ENCODE results near the gene ITGA1.
"Not testable (repeated sequence)": the region's sequence is repeated elsewhere in the genome, so short reads cannot be mapped to it uniquely, and the experiment has no call there.

Gene ITGA1

DNA sequence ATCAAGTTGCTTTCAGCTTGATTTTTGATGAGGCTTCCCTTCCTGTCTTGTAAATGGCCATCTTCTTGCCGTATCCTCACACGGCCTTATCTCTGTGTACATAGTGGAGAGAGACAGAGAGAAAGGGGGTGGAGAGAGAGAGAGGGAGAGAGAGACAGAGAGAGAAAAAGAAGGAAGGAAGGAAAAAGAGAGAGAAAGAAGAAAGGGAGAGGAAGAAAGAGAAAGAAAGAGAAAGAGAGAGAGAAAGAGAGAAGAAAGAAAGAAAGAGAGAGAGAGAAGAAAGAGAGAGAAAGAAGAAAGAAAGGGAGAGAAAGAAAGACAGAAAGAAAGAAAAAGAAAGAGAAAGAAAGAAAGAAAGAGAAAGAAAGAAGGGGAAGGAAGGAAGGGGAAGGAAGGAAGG lies 46.6 kb downstream of the ITGA1 start:
- no peak for DNase-seq

DNA sequence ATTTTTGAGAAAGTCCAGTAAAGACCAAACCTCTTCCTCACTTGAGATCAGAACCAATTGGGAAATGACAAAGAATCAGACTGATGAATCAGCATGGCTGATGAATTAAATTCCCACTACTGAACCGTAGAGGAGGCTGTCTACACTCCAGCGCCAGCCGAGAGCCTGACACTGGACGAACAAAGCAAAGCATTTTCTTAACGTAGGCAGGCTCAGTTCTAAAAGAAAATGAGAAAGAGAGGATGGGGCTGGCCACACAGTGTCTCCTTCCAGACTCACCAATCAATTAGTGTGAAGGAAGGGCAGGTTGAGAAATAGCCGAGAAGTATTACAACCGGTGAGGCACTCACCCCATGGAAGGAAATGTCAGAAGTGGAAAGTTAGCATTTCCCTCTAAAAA lies 49.4 kb downstream of the ITGA1 start:
- no peak for DNase-seq

DNA sequence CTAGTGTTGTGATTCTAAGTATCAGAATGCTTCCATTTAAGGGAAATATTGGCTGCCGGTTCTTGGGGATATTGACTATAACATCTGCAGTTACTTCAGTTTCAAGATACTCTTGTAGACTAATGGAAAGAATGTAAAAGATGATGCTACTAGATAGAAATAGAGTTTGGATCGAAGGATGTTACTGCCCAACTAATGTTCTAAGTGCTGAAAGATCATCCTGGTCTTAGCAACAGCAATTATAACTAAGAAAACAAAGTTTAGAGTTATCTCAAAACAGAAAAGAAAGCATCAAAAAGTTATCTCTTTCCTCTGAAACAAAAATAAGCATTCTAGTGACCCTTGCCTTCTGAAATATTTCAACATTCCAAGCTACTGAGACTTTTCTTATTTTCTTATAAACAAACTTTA lies 49.9 kb downstream of the ITGA1 start:
- DNase-seq, result no peak

DNA sequence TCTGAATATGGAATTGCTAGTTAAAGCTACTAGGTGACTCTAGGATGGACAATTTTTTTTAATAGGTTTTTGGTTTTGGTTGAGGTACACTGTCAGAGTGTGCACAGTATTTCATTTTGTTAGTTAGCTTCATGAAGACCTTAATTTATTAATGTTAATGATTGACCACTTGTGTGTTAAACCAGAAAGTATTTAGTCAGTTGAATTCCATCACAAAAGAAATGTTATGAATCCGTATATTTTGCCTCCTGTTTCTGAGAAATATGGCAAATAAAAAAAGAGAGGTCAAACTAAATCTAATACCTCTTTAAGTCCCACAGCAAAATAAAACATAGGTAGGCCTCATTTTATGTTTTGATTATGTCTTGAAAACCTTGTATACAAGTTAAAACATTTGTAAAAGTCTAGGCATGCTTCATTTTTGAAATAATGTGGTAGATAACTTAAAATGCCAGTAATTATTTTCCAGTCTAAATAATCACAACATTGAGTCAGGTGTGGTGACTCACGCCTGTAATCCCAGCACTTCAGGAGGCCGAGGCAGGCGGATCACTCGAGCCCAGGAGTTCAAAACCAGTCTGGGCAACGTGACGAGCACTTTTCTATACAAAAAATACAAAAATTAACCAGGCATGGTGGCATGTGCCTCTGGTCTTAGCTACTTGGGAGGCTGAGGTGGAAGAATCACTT lies 50.8 kb downstream of the ITGA1 start:
- DNase-seq, result no peak

DNA sequence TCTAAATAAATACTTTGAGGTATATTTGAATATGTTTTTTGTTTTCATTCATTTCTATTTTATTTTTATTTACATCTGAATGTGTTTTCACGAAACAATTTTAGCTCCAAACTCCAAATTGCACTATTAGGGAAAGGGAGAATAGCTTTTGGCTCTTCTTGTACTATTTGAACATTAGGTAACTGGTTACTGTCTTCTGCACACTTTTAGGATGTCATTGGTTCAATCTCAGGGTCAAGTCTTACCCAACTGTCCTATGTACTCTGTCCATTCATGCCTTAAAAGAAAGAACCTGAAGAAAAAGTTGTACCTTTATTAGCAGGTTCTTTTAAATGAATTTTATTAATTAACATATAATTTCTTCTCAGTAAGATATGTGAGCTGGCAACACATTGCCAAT lies 51.6 kb downstream of the ITGA1 start:
- DNase-seq, result no peak

DNA sequence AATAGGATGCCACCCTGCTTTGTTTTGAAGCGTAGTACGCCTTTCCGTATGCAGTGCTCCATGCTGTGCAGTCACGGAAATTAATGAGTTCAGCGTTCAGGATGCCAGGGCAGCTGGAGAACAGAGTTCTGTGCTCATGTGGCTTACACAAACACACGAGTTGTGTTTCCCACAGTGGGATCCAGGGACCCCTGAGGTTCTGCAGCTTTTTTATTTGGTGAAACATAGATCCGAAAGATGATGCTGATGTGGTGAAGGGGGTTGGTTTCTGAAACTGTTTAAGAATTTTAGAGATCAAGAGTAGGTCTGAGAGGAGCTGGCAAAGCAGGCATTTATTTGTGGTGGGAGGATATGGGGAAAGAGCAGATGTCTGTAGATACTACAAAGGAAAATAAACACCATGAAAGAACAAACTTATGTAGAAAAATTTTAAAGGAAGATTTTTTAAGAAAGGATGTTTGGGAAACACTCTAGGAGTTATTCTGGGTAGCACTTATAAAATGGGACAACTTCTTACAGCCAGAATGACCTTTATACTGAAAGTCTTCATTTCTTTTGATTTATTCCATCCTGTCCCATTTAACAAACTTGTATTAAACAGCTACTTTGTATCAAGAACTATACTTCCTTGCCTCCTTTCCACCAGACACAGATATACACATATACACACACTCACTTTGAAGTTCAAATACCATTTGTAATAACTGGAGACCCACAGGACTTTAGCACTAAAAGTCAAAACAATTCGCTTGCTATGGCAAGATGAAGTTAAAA lies 52.7 kb downstream of the ITGA1 start:
- DNase-seq, result no peak

DNA sequence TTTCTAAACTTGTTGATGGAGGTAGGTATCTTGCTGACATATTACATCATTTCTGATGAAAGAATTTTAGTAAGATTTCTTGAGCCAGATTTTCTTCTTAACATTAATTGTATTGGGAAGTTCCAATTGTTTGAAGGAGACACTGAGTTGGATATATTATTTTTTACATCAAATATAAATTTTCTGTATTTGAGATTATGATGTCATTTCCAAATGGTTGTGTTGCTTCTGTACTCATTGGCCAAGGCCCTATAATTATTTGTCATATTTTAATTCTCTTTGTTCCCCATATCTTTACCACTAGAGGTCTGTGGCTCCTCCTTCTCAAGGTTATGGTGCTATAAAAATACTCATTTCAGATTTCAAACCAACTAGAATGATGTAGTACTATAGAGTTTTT lies 53.4 kb downstream of the ITGA1 start:
- DNase-seq, result no peak

DNA sequence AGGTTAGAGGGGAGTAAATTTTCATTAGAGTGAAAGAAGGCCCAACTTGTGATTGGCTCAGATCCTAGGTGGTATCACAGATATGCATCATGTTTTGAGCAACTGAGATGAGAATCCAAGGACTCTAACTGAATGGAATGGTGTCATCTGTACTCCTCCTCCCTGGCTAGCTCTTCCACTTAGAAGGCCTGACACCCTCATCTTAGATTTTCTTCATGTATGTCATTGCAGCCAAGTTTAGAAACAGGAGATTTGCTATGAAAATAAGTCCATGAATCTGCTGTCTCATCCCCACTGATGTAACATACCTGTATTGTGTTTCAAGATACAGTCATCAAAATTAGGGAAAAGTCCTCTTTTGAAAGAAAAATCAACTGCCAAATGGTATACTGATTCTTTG lies 54.4 kb downstream of the ITGA1 start:
- no peak for DNase-seq

DNA sequence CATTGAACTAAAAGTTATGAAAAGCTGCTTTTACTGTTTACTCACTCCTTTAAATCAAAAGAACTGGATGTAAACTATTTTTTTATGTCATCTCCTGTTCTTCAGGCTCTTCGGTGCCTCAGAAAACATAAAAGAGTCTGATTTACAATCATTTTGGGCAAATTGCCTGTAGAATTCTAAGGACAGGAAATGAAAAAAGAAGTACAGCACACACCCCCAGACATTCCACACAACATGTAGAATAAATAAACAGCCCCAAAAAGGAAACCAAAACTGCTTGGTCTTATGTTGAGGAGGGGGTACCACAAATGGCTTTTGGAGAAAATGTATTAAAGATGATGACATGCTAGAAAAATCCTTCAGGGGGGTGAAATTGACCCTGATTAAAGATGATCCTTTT lies 57.2 kb downstream of the ITGA1 start:
- no peak for DNase-seq

DNA sequence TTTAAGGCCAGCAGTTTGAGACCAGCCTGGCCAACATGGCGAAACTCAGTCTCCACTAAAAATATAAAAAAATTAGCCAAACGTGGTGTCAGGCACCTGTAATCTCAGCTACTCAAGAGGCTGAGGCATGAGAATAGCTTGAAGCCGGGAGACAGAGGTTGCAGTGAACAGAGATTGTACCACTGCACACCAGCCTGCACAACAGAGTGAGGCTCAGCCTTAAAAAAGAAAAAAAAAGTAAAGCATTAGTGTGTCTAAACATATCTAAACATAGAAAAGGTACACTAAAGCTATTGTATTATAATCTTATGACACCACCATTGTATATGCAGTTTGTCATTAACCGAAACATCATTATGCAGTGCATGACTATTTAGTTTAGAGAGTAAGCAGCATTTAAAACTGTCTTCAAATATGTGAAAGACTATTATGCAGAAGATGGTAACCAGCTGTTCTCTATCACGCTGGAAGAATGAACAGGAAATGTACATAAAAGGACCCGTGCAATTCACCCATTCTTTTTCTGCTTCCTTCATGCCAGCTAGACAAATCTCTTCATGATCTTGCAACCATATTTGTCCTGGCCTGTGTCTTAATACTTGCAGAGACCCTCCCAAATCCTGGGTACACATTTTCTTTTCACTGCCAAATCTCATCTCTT lies 58.6 kb downstream of the ITGA1 start:
- DNase-seq, result no peak

DNA sequence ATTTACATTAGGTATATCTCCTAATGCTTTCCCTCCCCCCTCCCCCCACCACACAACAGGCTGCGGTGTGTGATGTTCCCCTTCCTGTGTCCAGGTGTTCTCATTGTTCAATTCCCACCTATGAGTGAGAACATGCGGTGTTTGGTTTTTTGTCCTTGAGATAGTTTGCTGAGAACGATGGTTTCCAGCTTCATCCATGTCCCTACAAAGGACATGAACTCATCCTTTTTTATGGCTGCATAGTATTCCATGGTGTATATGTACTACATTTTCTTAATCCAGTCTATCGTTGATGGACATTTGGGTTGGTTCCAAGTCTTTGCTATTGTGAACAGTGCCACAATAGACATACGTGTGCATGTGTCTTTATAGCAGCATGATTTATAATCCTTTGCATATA lies 61.0 kb downstream of the ITGA1 start:
- DNase-seq, result not testable (repeated sequence)

DNA sequence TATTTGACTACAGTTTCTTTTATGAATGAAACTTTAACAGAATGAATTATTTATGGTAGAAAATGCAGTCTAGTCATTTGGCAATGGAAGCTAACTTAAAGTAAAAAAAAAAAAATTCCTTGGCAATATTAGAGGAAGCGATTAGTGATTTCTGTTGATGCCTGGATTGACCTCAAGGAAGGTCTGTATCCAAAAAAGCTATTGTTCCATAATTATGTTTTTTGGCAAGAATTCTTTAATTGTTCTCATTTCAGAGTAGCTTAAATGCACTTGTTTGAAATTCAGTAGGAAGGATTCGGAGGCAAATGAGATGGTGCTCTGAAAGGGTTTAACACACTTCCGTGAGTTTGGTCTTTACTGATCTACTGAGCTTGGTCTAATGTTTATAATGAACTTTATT lies 61.8 kb downstream of the ITGA1 start:
- no peak for DNase-seq

DNA sequence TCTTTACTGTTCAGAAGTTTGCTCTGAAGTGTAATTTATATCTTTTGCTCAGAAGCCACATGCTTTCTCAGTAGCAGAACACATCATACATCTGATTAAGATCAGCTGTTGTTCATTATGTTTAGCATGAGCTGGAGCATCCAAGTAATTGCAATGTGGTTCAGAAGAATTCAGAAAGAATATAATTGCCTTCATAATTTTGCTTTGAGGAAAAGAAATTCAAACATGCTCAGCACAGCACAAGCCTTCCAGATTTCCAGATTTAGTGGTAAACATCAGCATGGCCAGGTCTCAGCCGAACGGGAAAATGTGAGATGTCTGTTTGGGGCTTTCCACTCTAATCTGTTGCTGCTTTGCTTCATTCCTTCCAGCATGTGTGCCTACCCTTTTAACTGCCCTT lies 65.9 kb downstream of the ITGA1 start:
- no peak for DNase-seq

DNA sequence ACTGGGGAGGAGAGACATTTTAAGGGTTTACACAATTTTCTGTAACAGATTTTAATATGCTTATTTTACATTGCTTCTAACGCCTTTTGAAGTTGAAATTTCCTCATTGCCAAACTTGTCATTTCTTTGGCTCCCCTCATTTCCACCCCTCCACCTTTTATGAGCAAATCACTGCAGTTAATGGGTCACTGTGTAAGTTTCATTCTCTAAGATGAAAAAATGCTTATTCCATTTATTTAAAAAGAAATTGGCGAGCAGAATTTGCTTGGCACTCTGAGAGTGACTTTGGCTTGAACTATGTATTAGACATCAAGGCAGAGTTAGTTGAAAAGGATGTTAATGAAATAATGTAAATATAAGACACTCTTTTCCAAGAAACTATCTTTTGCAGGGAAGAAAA lies 66.6 kb downstream of the ITGA1 start:
- DNase-seq, result no peak

DNA sequence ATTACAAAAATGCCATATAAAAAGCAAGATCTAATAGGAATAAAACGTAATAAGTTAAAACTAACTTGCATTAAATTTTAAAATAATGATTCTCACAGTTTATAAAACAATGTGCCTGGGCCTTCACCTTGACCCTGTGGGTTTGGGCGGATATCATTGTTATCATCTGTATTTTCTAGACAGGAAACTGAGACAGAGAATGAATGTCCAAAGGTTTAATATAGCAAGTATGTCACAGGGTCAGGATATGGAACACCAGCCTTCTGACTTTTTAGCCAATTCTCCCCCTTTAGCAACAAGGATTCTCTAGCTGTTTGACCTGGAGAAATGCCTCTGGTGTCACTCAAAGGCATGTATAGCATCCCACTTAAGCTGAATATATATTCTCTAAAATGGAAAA lies 67.2 kb downstream of the ITGA1 start:
- DNase-seq, result no peak

DNA sequence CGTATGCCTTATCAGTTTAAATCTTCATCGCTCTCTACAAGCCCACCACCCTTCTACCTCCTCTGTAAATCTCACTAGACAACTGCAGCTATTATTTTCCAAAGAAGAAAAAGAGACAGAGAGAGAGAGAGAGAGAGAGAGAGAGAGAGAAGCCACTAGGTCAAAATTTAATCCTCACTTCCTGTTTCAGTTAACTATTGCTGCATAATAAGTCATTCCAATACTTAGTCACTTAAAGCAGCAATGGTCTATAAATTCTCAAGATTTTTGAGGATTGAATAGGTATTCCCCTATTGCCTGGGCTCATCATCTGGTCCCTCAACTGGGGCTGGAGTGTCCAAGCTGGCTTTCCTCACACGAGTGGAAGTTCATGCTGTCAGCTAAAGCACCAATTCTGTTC lies 68.8 kb downstream of the ITGA1 start:
- no peak for DNase-seq

DNA sequence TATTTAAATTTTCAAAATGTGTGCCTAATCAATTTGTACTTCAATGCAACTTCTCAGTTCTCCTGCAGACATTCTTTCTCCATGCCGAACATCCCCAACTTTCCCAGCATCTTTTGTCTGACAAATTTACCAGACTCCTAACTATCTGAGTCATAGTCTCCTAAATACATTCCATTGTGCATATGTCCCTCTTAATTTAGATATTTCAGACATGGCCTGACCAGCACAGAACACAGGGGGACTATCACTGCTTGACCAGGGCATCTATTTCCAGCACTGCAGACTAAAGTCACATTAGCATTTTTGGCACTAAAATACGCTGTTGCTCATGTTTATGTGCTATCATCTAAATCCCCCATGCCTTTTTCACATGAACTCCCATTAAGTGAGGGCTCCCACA lies 71.9 kb downstream of the ITGA1 start:
- no peak for DNase-seq

DNA sequence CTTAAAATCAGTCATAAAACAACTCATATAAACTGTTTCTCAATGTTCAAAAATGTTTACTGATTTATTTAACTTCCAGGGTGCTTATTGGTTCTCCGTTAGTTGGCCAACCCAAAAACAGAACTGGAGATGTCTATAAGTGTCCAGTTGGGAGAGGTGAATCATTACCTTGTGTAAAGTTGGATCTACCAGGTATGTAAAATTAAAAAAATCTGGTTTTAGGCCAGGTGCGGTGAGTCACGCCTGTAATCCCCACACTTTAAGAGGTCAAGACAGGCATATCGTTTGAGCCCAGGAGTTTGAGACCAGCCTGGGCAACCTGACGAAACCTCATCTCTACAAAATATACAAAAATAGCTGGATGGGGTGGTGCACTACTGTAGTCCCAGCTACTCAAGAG lies 73.7 kb downstream of the ITGA1 start:
- no peak for DNase-seq

DNA sequence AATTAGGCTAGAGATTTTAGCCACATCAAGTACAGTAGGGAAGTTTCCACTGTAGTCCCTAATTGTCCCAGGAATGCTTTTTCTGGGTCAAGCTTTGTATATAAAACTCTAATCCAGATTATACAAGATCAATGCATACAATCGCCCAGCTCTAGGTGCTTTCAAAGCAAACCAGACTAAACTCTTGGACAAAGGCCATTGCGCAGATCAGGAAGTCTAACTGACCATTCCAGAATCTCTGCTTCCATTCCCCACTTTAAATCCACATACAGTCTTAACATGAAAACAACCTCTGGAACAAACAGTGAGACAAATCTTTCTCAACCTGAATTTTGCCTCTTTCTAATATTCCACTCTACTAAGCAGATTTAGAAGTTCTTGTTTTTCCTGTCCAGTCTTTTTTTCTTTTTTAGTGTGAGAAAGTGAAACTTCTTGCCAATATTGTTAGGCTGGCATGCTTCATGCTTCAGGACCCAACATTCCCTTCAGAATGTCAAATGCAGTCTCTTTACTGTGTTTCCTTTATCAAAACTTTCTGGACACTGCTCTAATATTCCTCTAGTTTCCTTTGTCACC lies 76.1 kb downstream of the ITGA1 start:
- no peak for DNase-seq

DNA sequence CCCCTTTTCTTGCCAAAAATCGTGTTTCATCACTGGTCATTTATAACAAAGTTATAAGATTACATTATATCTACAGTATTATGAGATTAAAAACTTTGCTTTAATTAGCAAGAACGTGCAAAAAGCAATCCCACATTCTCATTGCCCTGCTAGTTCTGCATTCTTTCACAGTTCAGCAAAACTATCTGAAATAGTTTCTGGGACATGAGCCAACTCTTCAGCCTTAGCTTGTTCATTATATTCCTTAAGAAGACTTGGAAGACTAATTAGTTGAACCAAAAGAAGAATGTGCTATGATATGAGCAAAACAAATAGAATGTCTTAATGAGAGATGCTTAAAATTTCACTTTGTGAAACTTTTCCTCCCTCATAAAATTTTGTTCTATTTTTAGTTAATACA lies 76.7 kb downstream of the ITGA1 start:
- no peak for DNase-seq

DNA sequence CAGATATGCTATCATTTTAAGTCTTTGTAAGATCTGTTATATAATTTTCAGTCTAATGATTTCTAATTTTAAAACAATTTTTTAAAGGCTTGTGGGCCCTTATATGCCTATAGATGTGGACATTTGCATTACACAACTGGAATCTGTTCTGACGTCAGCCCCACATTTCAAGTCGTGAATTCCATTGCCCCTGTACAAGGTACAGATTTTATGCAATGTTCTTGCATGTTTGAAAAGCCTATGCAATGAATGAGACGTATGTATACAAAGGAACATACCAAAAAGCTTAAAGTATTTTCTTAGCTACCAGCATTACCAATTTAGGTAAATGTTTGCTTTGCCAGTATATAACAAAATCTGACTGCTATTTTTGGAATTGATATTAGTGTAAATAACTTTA lies 77.2 kb downstream of the ITGA1 start:
- no peak for DNase-seq

DNA sequence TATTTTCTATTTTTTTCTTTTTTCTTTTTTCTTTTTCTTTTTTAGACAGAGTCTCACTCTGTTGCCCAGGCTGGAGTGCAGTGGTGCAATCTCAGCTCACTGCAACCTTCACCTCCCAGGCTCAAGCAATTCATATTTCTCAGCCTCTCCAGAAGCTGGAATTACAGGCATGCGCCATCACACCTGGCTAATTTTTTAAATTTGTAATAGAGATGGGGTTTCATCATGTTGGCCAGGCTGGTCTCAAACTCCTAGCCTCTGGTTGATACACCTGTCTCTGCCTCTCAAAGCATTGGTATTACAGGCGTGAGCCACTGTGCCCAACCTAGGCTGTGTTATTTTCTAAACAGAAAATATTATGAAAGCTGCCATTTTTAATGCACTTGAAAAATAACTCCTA lies 78.3 kb downstream of the ITGA1 start:
- not testable (repeated sequence) for DNase-seq

DNA sequence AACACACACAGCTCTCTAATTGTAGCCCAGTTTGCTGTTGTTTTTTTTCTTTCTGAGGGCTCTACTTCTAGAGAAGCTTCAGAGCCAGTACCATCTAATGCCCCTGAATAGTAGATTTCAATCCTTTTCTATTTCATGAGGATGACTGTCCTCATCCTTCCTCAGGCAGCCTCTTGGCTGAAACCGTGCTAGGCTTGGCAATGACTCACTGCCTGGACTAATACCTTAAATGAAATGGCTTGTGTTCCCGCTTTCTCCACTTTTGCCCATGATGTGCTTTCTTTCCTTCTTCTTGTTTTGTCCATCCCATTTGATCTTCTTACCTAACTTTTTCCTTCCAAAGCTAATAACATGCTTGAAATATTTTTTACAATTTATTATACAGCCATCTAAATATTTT lies 80.1 kb downstream of the ITGA1 start:
- no peak for DNase-seq

DNA sequence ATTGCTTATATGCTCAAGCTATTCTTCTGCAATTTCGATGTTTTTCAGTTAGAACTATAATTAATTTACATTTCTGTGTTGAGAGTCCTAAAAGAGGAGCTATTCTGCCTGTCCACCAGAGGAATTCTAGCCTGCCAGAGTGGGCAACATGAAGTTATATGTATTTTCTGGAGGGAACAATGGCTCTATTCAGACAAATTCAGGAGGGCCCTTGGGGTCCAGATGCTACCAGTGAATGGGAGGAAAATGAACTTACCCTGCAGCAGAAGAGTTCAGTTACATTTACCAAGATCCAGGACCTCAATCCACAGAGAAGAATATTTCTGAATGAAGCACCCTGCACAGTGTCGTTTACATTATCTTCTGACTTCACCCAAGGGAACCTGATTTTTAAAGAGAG lies 80.7 kb downstream of the ITGA1 start:
- DNase-seq, result no peak
